Choroid plexus epithelial cell (primary cell): ENCODE data around the gene MT1E.

ENCODE experiments used
- DNase-seq: peaks from one replicate; pipeline ENCODE4 v3.0.0-alpha.2; 2010; ENCODE audit warnings: low read depth
- H3K4me3 ChIP-seq: 2 replicates; pipeline ENCODE4 v1.5.1; 2011; ENCODE audit warnings: low read depth, mild to moderate bottlenecking, control low read depth, low read length, moderate library complexity
- TF ChIP-seq, protein P1 (sequence below): conservative IDR thresholded peaks from 2 replicates; pipeline ENCODE4 v1.5.1; 2011; ENCODE audit warnings: low read depth, mild to moderate bottlenecking, control low read depth, inconsistent platforms, low read length, moderate library complexity

The MT1E gene

DNA sequence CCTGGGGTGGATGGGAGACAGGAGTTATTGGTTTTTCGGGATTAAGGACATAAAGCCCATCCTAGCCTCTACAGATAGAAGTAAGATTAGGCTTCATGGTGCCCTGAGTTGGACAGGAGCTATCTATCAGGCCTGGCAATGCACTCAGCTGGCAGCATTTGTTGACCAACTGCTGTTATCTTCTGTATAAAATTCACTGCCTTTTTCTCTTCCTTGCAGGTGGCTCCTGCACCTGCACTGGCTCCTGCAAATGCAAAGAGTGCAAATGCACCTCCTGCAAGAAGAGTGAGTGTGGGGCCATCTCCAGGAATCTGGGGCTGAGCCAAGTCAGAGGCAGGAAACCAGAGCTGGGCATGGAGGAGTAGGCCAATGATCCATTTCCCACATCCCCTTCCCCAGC, 13.5 kb downstream of the MT1E start:
- no peak overlapping the region for H3K4me3 ChIP-seq
- TF ChIP-seq, protein P1, sequence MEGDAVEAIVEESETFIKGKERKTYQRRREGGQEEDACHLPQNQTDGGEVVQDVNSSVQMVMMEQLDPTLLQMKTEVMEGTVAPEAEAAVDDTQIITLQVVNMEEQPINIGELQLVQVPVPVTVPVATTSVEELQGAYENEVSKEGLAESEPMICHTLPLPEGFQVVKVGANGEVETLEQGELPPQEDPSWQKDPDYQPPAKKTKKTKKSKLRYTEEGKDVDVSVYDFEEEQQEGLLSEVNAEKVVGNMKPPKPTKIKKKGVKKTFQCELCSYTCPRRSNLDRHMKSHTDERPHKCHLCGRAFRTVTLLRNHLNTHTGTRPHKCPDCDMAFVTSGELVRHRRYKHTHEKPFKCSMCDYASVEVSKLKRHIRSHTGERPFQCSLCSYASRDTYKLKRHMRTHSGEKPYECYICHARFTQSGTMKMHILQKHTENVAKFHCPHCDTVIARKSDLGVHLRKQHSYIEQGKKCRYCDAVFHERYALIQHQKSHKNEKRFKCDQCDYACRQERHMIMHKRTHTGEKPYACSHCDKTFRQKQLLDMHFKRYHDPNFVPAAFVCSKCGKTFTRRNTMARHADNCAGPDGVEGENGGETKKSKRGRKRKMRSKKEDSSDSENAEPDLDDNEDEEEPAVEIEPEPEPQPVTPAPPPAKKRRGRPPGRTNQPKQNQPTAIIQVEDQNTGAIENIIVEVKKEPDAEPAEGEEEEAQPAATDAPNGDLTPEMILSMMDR, result no peak
- DNase-seq, result no peak

DNA sequence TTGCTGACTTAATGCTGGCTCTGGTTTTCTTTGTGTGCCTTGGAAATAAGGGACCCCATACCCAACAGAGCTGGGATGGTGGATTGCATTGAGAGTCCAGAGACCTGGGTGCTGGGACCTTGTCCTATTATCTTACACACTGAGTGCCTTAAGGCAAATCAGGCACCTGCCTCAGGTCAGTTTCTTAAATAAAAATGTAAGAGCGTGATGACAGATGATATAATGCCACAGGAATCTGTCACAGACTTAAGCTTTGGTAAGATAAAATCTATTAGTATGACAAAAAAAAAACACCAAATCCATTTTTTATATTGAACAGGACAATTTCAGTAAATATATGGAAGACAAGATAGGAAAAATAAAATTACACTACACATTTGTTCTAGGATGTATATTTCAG, 14.5 kb downstream of the MT1E start:
- TF ChIP-seq, protein P1, result no peak
- no peak for DNase-seq
- no peak overlapping the region for H3K4me3 ChIP-seq

DNA sequence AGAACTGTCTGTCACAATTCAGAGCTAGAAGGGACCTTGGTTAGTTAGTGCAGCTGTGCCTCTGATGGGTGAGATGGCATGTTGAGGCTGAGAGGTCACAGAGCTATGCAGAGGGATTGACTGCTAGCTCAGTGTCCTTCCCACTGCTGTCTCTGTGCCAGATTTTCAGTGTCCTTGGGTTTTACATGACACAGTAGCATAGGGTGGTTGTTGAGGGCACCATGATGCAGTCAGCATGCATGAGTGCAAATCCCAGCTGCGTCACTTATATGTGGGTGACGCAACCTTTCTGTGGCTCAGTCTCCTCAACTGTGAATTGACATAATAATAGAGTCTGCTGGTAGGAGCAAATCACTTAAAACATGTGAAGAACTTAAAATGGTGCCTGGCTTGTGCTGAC, 15.6 kb downstream of the MT1E start:
- DNase-seq, result no peak
- H3K4me3 ChIP-seq, result no peak overlapping the region
- TF ChIP-seq, protein P1, result no peak

DNA sequence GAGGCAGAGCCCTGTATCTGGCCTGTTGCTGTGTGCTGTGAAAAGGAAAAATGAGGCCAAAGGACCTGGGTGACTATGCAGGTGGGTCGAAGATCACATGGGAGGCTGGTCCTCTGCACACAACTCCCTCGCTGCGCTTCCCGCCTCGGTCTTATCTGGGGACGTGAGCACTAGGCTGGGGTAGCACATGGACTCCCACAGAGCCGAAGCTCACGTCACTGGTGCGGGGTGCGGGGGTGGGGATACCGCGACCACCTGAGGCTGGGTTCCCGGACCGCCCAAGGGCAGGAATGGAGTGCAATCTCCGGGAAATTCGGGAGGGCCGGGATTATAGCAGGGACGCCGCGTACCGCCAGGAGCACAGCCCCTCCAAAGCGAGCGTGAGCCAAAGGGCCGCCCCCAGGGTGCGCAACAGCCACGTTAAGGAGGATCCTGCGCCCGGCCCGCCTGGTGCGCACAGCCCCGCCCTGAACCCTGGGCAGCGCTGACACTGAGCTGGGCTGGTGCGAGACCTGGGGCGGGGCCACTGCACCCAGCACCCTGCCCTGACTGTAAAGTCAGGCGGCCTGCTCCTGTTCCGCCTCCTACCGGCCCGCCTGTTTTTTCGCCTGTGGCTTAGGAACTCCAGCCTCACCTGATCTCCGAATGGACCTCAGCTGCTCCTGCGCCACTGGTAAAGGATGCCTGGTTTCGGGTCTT, 17.6 kb downstream of the MT1E start:
- DNase-seq, result peak; percentile 37
- TF ChIP-seq, protein P1, result peak; percentile 45
- peak overlapping the region; percentile 48 for H3K4me3 ChIP-seq

DNA sequence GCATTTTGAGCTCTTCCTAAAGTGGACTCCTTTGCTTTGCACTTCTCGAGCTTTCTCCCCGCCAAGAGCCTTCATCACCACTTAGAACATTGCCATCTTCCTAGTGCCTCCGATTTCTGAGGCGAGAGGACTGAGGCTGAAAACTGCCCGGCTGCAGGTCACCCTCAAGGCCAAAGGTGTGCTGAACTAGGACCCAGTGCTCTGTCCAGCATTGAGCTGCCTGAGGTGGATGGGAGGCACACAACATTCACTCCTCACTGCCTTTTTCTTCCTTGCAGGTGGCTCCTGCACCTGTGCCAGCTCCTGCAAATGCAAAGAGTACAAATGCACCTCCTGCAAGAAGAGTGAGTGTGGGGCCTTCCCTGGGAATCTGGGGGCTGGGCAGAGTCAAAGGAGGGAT, 18.3 kb downstream of the MT1E start:
- H3K4me3 ChIP-seq, result peak overlapping the region; percentile 48
- DNase-seq, result no peak
- TF ChIP-seq, protein P1, result no peak

DNA sequence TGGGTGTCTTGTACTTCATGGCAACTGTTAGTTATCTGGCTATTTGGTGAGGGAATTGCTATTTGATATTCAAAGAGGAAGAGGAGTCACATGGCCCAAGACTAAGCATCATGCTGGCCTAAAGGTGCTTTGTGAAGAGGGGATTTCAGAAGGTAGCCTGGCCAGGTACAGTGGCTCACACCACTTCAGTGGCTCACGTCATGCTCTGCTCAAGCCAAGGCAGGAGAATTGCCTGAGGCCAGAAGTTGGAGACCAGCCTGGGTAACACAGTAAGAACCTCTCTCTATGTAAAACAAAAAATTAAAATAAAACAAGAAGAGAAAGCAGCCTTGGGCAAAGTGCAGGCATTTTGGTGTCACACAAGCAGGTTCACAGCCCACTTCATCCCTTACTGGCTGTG, 19.7 kb downstream of the MT1E start:
- TF ChIP-seq, protein P1, result no peak
- no peak overlapping the region for H3K4me3 ChIP-seq
- DNase-seq, result no peak

DNA sequence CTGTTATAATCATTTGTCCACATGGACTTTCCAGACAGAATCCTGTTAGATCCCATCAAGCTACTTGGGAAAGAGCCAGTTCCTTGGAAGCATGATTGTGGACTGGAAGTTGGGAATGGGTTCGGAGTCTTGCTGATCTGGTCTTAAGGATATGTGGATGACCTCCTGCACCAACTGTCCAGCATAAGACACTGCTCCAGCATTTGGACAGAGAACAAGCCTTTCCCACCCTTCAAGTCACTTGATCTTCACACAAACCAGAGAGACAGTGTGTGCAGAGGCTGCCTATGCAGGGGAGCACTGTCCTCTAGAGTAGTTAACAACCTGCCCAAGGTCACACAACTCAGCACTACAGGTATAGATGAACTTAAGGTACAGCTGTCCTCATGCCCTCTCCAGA, 20.3 kb downstream of the MT1E start:
- TF ChIP-seq, protein P1, result no peak
- DNase-seq, result no peak
- H3K4me3 ChIP-seq, result no peak overlapping the region
